Activated CD8-positive, alpha-beta memory T cell treated with anti-CD3 and anti-CD28 coated beads, Interleukin-2, amount 50 U/mL, for 48 hours (primary cell): ENCODE data around the gene FOXK1.

ENCODE experiments used
- DNase-seq: peaks from one replicate; pipeline ENCODE4 v3.0.0-alpha.2; 2020

FOXK1 gene

DNA sequence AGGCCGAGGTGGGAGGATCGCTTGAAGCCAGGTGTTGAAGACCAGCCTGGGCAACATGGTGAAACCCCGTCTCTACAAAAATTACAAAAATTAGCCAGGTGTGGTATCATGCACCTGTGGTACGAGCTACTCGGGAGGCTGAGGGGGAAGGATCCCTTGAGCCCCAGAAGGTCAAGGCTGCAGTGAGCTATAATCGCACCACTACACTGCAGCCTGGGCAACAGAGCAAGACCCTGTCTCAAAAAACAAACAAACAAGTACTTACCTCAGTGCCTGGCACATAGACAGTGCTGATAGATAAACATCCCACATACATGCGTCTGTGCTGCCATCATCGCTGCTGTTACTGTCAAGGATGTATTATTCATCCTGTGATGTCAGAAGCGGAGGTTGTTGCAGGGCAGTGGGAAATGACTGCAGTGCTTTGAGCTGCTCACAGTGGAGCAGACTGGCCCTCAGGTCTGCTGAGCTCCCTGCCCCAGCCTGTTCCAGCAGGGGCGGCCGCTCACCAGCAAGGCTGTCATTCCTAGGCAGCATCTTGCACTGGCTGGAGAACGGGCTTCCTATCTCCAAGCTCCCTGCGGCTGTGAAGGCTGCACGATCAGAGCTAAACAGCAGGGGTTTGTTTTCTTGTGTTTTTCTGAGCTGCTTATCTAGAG is 18.6 kb downstream of the FOXK1 start:
- DNase-seq = no peak

DNA sequence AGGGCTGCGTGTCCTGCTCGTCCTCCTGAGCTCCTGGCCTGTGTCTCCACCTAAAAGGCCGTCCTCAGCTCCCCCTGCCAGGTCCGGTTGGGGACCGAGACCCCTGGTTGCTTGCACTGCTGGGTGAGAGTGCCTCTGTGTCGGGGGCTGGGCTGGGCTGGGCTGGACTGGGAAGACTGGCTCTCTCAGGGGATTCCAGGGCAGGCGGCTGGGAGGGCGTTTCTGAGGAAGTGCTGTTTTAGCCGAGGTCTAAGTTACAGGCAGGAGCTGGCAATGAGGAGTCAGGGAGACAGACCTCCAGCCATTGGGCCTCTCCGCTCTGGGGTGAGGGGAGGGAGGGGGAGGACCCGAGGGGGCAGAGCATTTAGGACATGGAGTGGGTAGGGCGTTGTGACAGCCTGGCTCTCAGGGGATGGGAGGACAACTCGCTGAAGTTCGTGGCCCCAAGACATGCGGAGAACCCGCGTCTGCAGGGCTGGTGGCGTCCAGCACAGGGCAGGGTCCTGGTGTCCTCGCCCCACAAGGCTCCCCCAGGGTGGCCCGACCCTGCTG is 20.9 kb downstream of the FOXK1 start:
- no peak for DNase-seq

DNA sequence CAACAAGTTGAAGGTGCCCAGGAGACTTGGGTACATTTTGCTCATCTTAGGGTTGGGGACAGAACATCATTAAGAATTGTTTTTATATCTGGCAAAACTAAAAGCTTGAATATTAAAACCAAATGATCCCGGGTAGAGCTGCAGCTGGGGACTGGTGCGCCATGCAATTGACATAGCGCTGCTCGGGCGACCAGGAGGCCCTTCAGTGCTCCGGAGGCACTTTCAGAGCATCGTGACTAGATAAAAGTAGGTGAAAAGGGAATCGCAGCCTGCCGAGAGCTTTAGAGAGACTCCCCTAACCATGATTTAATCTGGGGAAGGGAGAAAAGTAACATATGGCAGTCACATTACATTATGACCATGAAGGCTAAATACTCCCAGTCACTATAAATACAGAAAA is 21.4 kb downstream of the FOXK1 start:
- no peak for DNase-seq

DNA sequence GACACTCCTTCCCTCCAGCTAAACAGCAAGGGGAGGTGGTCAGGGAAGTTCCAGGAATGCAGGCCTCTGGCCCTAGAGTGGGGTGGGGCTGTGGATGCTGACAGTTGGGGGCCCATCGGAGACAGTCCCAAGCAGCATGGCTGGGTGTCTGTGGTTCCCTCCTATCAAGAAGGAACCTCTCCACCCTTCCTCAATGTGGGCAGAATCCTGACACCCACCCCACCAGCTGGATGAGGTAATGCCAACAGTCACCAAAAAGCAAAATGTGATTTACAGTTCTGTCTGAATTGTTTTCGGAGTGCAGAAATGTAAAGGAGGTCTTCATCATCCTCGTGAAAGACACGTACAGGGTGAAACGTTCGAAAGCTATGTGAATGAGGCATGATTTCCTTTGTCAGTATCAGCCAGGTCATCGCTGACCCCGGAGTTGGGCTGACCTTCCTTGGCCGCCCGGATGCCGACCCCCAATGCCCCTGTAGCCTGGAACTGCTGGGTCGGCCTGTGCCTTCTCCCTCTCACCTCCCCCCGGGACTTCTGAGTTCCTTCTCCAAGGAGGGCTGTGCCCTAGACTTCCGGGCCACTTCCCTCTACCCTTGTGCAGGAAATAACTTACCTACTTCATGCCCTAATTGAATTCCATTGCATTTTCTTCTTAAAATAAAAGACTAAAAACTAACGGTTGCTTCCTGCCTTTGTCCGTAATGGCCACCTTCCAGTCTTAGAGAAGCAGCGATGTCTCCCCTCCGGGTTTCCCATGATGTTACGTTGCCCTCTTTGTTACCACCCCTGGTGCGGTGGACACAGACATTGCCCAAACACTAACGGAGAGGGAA is 24.5 kb downstream of the FOXK1 start:
- no peak for DNase-seq

DNA sequence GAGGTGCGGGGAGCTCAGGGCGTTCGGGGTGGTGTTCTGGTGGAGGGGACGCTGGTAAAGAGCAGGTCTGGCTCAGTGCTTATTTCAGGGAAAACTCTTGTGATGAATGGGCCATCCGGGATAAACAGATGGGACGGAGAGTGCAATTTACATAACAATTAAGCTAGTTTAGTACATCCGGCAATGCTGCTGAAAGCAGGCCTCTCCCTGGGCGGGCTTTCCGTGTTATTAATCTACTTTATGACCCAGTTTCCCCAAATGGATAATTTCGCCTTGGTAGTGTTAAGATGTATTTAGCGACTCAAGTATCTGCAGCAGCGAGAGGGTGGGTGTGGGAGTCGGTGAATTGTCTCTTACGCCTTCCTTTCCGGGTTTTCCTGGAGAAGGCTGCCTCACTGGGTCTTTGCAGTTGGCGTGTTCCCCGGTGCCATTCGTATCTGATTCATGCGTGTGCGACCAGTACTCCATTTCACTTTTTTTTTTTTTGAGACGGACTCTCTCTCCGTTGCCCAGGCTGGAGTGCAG is 25.2 kb downstream of the FOXK1 start:
- DNase-seq = no peak

DNA sequence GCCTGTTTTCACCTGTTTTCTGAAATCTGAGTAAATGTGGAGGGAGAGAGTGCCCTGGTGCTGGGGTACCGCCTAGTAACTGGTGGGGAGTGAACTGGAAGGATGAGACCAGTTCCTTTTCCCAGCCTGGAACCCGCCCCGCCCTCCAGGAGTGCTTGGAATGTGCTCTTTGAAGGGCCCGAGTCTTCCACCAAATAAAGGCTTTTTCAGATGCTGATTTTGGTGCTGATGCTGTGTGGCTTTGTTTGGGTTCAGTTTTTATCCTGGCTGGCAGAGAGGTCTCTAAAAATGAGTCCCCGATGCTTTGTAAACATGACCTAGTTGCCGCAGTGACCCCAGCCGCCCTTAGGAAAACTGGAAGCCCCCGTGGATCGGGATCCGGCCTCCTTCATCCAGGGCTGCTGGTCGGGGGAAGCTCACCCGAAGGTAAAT is 25.9 kb downstream of the FOXK1 start:
- DNase-seq = no peak

DNA sequence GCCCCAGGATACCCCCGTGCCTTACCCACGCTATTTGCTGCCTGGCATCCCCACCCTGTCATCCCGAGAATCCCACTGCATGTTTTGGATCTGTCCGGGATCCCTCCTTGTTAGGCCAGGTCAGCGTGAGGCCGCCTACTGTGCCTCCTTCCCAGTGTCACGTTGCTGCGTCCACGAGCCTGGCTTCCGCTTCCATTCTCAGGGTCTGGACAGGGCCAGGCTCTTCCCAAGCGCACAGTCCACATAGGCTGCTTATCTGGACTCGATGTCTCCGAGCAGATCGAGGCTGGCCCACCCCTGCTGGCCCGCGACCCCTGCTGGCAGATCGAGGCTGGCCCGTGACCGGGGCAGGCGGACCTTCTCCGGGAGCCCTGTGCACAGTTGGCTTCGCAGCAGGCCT is 27.1 kb downstream of the FOXK1 start:
- DNase-seq = no peak

DNA sequence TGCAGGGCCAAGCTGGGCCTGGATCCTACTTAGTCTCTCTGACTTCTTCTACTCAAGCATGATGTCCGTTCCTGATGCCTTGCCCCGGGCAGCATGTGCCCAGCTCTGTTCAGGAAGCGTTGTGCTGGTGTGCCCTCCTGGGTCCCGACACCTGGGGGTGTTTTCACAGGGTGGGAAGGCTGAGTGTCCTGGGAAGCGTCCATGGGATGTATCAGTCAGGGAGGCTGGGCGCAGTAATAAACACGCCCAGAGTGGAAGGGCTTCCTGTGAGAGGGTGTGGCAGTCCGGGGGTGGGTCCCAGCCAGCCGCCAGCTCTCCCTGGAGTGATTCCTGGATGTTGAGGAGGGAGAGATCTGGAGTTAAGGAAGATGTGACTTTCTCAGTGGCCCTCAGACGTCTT is 29.0 kb downstream of the FOXK1 start:
- no peak for DNase-seq

DNA sequence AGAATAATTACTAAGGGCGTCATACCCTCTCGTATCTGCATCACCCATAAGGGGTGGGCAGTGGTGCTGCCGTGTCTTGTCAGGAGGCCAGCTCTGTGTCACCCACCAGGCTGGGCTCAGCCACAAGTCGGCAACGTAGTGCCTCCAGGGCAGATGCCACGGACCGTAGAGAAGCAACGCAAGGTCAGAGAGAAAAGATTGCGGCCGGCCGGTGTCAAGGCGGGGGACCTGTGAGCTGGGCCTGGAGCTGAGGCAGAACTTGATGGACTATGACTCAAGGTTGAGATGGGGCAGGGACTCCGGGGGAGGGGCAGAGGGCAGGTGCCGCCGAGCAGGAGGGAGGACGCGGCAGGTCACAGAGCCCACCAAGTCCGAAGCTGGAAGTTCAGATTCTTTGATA is 29.5 kb downstream of the FOXK1 start:
- DNase-seq = no peak

DNA sequence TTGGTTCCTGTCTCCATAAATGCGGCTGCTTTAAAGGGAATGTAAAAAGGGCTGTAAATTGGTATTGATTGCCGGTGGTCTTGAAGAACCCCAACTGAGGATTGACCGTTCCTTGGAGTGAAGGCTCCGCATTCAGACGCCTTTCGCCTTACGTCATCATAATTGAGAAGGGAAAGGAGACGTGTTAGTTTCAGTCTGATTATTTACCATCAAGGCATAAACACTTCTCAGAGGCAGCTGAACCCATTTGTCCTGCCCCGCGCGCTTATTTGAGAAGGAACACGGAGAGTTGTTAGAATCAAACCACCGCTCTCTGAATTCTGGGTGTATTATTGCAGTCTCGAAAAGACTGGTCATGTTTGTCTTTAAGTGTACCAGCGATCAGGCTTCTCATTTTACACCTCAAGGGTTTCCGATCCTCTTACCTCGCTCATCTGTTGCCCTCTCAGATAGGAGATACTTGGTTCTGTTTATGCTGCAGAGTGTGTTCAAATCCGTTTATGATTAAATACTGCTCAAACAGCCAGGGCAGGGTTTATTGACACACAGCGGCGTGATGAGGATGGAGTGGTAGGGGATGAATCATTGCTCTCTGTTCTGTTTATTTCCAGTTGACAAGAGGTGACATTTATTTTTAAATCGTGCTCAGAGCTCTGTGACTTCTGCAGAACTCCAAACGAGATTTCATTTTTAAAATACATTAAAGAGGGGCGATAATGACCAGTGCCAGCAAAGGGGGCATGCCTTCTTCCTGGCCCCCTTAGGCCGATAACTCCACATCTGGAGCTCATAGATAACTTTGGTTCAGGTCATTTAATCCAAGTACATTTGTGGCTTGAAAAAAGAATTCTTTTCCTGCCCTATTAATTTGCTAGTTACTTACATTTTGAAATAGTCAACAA is 30.4 kb downstream of the FOXK1 start:
- DNase-seq = no peak

DNA sequence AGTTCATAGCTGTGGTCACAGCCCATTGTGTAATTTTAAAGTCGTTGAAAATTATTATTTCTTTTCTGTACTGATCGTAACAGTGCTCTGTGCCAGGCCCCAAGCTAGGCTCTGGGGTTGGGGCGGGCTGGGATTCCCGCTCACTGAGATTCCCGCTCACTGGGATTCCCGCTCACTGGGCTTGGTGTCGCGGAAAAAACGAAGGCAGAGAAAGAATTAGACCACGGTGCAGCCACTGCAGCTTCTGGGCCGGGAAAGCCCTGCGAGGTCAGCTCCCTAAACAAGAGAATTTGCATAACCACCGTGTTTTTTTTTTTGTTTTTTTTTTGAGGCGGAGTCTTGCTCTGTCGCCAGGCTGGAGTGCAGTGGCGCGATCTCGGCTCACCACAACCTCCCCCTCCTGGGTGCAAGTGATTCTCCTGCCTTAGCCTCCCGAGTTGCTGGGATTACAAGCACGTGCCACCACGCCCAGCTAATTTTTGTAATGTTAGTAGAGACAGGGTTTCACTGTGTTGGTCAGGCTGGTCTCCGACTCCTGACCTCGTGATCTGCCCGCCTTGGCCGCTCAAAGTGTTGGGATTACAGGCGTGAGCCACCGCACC is 31.2 kb downstream of the FOXK1 start:
- DNase-seq = no peak

DNA sequence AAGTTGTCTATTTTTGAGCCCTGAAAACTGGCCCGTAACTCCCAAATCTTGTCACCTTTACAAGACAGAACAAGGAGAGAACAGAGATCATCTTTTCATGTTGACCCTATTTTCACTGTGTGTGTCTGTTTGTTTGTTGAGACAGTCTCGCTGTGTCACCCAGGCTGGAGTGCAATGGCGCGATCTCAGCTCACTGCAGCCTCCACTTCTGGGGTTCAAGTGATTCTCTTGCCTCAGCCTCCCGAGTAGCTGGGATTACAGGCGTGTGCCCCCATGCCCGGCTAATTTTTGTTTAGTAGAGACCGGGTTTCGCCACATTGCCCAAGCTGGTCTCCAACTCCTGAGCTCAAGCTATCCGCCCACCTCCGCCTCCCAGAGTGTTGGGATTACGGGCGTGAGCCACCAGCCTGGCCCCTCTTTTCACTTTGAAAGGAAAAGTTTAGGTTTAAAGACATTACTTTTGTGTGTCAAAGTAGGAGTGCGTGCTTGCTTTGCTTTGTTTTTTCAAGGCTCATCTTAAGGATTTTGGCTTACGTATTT is 32.1 kb downstream of the FOXK1 start:
- DNase-seq = no peak

DNA sequence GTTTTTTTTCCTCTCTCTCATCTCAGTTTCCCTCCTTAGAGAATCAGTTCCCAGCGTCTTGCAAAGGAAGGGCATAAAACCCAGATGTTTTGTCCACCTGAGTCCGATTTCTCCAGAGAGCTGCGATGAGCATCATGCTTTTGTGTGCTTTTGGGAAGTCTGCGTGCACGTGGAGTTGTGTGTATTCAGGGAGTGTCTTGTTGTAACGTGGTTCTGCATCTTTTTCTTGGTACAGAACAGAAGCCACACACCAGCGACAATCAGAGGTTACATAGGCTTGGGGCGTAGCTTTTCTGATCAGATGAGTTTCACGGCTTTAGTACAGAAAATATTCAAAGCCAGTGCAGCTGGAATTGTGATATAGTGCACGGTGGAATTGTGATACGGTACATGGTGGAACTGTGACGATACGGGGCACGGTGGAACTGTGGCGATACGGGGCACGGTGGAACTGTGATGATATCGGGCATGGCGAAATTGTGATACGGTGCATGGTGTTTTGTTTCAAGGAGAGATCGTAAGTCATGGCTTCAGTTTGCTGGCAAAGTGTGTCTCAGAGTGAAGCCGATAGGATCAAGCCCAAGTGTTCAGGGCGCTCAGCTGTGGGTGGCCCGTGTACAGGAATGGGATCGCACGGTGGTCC is 32.8 kb downstream of the FOXK1 start:
- DNase-seq = no peak

DNA sequence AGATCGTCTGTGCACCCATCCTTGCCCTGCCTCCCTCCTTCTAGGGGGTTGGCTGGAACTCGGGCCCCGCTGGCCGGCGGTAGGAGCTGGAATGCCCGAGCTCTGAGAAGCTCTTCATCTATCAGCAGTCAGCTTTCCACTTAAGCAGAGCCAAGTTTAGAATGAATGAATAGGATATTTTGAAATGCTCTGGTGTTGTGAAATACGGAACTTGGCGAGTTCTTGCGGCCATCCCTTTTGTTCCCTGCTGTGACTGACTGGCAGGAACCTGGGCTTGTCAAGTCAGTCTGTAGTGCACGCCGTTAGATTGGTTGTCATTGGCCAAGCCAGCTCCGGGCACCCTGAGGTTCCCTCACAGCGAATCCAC is 33.3 kb downstream of the FOXK1 start:
- no peak for DNase-seq

DNA sequence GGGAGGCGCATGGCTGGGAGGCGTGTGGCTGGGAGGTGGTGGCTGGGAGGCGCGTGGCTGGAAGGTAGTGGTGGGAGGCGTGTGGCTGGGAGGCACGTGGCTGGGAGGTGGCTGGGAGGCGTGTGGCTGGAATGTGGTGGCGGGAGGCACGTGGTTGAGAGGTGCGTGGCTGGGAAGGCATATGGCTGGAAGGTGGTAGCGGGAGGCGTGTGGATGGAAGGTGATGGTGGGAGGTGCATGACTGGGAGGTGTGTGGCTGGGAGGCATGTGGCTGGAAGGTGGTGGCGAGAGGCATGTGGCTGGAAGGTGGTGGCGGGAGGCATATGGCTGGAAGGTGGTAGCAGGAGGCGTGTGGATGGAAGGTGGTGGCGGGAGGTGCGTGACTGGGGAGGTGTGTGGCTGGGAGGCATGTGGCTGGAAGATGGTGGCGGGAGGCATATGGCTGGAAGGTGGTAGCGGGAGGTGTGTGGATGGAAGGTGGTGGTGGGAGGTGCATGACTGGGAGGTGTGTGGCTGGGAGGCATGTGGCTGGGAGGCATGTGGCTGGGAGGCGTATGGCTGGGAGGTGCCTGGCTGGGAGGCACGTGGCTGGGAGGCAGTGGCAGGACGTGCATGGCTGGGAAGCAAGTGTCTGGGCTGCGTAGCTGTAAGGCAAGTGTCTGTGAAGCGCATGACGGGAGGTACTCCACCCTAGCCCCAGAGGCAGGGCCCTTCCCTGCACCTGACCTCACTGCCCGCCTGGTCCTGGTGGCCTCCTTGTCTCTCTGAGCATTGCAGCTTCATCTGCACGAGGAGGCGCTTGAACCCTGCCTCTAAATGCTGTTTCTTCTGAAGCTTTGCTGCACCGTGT is 35.1 kb downstream of the FOXK1 start:
- DNase-seq = no peak

DNA sequence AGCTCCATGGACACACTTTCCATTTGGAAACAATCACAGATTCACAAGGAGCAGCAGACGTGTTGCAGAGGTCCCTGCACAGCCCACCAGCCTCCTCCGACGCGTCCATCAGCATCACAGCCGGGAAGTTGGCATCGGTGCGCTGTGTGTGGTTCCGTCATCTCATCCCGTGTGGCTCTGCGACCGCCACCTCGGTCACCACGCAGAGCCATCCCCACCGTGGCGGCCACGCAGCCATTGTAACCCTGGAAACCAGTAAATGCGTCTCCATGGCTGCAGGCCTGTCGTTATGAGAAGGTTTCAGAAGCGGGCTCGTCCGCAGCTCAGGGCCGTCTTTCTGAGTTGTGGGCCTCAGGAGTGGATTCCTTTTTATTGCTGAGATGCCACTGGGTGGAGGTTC is 36.0 kb downstream of the FOXK1 start:
- no peak for DNase-seq

DNA sequence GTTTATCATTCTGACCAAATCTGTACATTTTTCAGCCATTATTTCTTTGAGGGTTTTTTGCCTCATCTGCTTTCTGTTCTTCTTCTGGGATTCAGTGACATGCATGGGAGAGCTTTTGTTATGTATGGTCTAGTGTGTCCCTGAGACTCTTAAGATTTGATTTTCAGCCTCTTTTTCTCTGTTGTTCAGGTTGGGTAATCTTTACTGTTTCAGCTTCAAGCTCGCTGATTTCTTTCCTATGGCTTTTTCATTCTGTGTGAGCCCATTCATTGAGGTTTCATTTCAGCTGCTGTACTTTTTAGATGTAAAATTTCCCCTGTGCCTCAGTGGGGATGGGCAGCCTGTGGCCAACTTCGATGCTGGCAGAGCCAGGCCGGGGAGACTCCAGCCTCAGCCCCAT is 38.1 kb downstream of the FOXK1 start:
- no peak for DNase-seq

DNA sequence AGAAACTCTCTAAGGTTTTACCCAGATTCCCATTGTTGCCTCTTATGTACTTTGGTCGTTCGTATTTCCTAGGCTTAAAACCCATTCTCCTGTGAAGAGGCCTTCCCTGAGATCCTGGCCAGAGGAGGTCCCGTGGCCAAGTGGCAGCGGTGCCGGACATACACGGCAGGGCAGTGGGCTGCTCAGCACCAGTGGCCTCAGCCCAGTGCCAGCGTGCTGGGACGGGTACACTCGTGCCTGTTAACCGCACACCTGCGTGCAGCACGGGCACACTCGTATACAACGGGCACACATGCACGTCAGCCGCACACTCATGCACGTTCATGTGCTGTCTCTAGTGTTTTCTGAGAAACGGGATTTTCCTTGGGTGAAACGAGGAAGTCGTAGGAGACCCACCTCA is 40.2 kb downstream of the FOXK1 start:
- DNase-seq = no peak

DNA sequence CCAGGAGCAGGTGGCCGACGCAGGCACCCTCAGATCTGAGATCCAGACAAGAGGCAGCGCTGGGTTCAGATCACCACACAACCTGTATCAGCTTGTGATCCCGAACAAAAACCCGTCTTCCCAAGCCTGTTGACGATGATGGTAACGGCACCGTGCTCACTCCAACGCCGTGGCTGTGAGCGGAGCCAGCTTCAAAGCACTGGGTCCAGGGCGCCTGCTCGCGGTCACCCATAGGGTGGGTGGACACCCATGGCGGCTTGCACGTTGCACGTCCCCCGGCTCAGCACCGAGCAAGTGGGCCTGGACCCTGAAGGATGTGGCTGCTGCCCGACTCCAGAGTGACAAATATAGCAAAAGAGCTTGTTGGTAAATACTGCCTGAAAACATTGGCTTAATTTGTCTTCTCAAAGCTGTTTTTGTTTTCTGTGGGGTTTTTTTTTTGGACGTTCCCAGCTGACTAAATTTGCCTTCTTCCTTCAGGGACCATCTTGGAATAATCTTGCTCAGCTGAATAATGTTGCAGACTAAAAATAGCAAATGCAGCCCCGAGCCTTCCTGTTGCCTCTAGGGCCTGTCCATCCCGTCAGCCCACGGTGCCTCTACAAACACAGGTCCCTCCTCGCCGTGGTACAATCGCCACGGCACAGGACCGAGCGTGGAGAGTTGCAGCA is 41.0 kb downstream of the FOXK1 start:
- DNase-seq = no peak

DNA sequence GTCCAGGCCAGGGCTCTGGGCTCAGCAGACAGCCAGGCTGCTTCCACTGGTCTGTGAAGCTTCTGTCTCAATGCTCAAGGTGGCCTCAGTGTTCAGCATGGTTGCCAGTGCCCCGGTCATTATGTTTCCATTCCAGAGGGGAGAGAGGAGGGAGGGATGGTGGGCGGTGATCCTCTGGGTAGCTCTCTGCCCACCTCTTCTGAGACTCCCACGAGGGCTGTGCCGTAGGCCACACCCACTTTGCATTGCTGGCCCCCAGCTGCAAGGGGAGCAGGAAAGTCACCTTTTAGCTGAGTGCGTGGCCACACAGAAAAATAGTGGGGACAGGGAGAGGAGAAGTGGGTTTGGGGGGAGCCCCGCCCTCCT is 42.5 kb downstream of the FOXK1 start:
- no peak for DNase-seq
